ENCODE results near the gene TNFAIP2.
A peak's percentile ranks its signal among the peaks of the same experiment; 100 is the strongest.

The TNFAIP2 gene

DNA sequence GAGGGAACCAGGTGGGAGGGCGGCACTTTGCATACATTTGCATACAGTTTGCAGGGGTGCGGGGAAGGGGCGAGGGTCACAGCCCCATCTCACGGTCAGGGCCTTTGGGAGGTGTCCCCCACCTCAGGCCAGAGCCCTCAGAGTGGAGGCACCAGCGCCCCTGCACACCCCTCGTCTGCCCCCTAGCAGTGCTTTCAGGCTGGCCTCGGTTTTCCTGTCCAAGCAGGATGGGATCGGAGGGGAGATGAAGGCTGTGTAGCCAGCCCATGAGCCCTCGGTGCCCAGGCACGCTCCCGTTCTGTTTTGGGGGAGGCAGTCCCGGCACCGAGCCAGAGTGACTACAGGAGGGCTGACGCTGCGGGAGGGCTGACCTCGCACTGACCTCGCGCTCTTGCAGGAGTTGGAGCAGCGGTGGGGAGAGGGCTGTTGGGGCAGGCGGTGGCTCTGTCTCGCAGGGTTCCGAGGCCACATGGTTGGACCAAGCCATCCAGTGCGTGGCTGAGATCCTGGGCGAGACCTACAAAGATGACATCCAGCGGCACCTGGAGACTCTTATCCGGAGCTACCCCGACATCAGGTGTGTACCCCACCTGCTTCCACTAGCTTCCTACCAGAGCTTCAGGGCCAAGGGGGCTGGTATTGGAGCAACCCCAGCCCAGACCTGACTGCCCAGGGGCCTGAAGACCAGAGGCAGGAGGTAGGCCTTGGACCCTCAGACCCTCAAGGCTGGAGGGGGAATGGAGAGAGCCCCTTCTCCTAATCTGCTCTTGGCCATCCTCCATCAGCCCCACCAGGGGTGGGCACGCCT, 15.1 kb upstream of the TNFAIP2 start:
- DNase-seq (ENCODE audit: low spot score), result no peak
- Histone ChIP-seq H3K36me3 (ENCODE audit: low read depth) (no peaks in the 10 kb centered on the region), H3K4me1 (ENCODE audit: insufficient read depth, poor library complexity, severe bottlenecking) (peaks cover 24% of the 10 kb centered on the region), H3K9me3 (ENCODE audit: severe bottlenecking) (no peaks in the 10 kb centered on the region), H3K27ac (ENCODE audit: poor library complexity, severe bottlenecking) (peak overlapping the region; percentile 29), H3K27me3 (ENCODE audit: insufficient read depth, poor library complexity, severe bottlenecking) (peaks cover 16% of the 10 kb centered on the region), H3K4me3 (ENCODE audit: severe bottlenecking) (no peak overlapping the region)
- TF ChIP-seq, protein P1, sequence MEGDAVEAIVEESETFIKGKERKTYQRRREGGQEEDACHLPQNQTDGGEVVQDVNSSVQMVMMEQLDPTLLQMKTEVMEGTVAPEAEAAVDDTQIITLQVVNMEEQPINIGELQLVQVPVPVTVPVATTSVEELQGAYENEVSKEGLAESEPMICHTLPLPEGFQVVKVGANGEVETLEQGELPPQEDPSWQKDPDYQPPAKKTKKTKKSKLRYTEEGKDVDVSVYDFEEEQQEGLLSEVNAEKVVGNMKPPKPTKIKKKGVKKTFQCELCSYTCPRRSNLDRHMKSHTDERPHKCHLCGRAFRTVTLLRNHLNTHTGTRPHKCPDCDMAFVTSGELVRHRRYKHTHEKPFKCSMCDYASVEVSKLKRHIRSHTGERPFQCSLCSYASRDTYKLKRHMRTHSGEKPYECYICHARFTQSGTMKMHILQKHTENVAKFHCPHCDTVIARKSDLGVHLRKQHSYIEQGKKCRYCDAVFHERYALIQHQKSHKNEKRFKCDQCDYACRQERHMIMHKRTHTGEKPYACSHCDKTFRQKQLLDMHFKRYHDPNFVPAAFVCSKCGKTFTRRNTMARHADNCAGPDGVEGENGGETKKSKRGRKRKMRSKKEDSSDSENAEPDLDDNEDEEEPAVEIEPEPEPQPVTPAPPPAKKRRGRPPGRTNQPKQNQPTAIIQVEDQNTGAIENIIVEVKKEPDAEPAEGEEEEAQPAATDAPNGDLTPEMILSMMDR (IDR thresholded peaks at IDR 0.05; ENCODE audit: poor library complexity, severe bottlenecking), result no peak
- ATAC-seq (ENCODE audit: low read depth), result no peak

DNA sequence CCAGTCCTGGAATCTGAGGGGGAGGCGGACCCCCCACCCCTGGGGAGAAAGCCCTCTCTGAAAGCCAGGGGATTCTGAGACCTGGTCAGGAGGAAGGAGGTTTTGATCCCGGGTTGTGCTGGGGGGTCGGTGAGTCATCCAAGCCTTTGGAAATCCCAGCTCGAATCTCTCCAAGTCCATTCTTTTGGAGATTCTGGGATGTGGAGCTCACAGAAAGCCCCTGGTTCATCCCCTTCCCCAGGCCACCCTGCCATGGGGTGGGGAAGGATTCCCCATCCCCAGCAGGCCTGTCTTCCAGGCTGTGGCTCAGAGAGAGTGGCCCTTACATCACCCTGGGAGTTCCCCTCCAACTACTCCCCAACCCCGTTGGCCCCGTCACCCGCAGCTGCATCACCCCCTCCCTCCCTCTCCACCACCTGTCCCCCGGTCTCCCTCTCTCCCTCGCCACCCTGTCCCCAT, 14.5 kb upstream of the TNFAIP2 start:
- ATAC-seq (ENCODE audit: low read depth) (peak; percentile 8; the same call in 1 of the 3 replicates), DNase-seq (ENCODE audit: low spot score) (no peak)
- no peak overlapping the region for H3K4me3 ChIP-seq (ENCODE audit: severe bottlenecking)
- H3K4me1 ChIP-seq (ENCODE audit: insufficient read depth, poor library complexity, severe bottlenecking), result peaks cover 24% of the 10 kb centered on the region
- H3K27me3 ChIP-seq (ENCODE audit: insufficient read depth, poor library complexity, severe bottlenecking), result peaks cover 10% of the 10 kb centered on the region
- H3K27ac ChIP-seq (ENCODE audit: poor library complexity, severe bottlenecking), result peak overlapping the region; percentile 29
- H3K9me3 ChIP-seq (ENCODE audit: severe bottlenecking), result no peaks in the 10 kb centered on the region
- H3K36me3 ChIP-seq (ENCODE audit: low read depth), result no peaks in the 10 kb centered on the region
- TF ChIP-seq, protein P1 (IDR thresholded peaks at IDR 0.05; ENCODE audit: poor library complexity, severe bottlenecking), result no peak

DNA sequence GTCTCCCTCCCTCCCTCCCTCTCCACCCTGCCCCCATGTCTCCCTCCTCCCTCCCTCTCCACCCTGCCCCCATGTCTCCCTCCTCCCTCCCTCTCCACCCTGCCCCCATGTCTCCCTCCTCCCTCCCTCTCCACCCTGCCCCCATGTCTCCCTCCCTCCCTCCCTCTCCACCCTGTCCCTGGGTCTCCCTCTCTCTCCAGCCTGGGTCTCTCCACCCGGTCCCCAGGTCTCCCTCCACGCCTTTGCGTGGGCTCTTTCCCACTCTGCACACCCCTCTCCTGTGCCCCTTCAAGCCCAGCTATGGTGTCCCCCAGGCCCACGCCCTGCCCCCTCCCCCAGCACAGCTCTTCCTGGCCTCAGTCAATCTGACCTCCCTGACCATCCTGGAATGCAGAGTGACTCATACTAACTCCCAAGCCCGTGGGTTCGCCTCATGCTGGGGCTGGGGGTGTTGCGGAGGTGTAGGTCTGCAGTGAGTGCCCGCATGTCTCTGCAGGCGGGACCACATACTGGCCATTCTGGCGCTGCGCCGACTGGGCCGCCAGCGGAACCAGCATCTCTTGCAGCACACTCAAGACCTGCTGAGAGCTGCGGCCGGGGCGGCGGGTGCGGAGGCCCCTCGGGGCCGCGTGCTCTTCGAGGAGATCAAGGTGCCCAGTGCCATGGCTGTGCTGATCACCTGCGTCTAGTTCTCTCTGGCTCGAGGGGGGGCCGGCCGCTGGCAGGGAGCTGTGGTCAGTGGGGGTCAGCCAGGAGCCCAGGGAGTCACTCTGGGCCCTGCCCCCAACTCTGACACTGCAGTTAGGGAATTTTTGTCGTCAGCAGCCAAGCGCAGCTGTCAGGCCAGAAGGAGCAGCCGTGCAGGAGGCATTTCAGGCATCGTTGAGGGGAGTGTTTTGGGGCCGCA, 13.5 kb upstream of the TNFAIP2 start:
- H3K4me1 ChIP-seq (ENCODE audit: insufficient read depth, poor library complexity, severe bottlenecking), result peaks cover 24% of the 10 kb centered on the region
- no peak for DNase-seq (ENCODE audit: low spot score)
- H3K36me3 ChIP-seq (ENCODE audit: low read depth), result no peaks in the 10 kb centered on the region
- peak; percentile 54 for ATAC-seq (ENCODE audit: low read depth)
- no peaks in the 10 kb centered on the region for H3K9me3 ChIP-seq (ENCODE audit: severe bottlenecking)
- H3K27me3 ChIP-seq (ENCODE audit: insufficient read depth, poor library complexity, severe bottlenecking), result no peaks in the 10 kb centered on the region
- peak overlapping the region; percentile 46 for H3K27ac ChIP-seq (ENCODE audit: poor library complexity, severe bottlenecking)
- TF ChIP-seq, protein P1 (IDR thresholded peaks at IDR 0.05; ENCODE audit: poor library complexity, severe bottlenecking), result no peak
- H3K4me3 ChIP-seq (ENCODE audit: severe bottlenecking), result no peak overlapping the region

DNA sequence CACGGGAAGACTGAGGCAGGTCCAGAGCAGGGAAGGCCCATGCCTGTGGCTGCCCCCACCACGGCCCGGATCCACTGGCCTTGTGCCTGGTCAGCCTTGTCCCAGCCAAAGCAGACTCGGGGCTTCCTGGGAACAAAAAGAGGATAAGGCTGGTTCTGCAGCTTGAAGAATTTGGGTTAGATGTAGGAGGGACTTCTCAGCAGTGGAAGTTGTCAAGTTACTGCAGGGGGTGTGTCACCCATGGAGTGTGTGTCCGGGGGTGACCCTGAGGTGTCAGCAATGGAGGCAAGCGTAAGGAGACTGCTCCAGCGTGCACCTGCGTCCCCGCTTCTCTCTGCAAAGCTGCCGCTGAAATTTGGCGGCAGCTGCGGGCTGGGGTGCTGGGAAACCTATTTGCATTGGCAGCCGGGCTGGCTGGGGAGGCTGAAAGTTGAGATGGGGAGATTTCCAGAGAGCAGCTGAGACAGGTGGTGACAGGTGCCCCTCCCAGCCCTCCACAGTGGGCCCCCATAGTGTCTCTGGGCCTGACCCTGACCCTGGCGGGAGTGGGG, 12.5 kb upstream of the TNFAIP2 start:
- H3K27ac ChIP-seq (ENCODE audit: poor library complexity, severe bottlenecking), result peak overlapping the region; percentile 46
- peaks cover 24% of the 10 kb centered on the region for H3K4me1 ChIP-seq (ENCODE audit: insufficient read depth, poor library complexity, severe bottlenecking)
- no peak for DNase-seq (ENCODE audit: low spot score)
- H3K36me3 ChIP-seq (ENCODE audit: low read depth), result no peaks in the 10 kb centered on the region
- TF ChIP-seq, protein P1 (IDR thresholded peaks at IDR 0.05; ENCODE audit: poor library complexity, severe bottlenecking), result no peak
- no peaks in the 10 kb centered on the region for H3K27me3 ChIP-seq (ENCODE audit: insufficient read depth, poor library complexity, severe bottlenecking)
- H3K4me3 ChIP-seq (ENCODE audit: severe bottlenecking), result no peak overlapping the region
- ATAC-seq (ENCODE audit: low read depth), result no peak
- no peaks in the 10 kb centered on the region for H3K9me3 ChIP-seq (ENCODE audit: severe bottlenecking)
